GM12878 (cell line): ENCODE measurements around the gene TNNT1. TPM values are rescaled to one million over a fixed set of nuclear protein-coding genes. Genes with fewer than 3 reads are reported as not detected.
A peak's percentile ranks its signal among the peaks of the same experiment; 100 is the strongest.

Source experiments
- ATAC-seq: fragments of 200-7000 bp; cut with Tn5 transposase; 3 replicates; pipeline ENCODE4 v1.9.1; 2020; ENCODE audit warnings: mild to moderate bottlenecking, moderate library complexity
- BruUV-seq: library from RNA; stranded (reverse); fragments of 400-500 nt; replicated peaks from 2 replicates; lab custom pipeline; 2021; lab: Mats Ljungman, UMichigan
- CTCF ChIA-PET: fragments of 300-600 bp; sonication (Branson Sonifier 250); formaldehyde crosslinking; extraction: SDS; loops from one replicate; lab custom pipeline; 2021; ENCODE audit warnings: inconsistent platforms; lab: Yijun Ruan, JAX
- POLR2A ChIA-PET: fragments of 350-600 bp; formaldehyde crosslinking; extraction: SDS; loops from one replicate; lab custom pipeline; 2021; ENCODE audit warnings: inconsistent platforms; lab: Charles Lee
- RAD21 ChIA-PET: fragments of 300-600 bp; sonication (Branson Sonifier 250); formaldehyde crosslinking; loops from one replicate; lab custom pipeline; 2023; ENCODE audit warnings: antibody characterized with exemption; ENCODE audit not compliant: unreplicated experiment; lab: Charles Lee
- SMC1A ChIA-PET: fragments of 300-600 bp; sonication (Branson Sonifier 250); formaldehyde crosslinking; loops from one replicate; lab custom pipeline; 2023; ENCODE audit not compliant: unreplicated experiment, uncharacterized antibody; lab: Charles Lee
- DNase-seq: peaks from one replicate; pipeline ENCODE4 v3.0.0-alpha.2; 2011; ENCODE audit warnings: low read depth, low spot score
- FAIRE-seq: peaks from 3 replicates; lab custom pipeline; 2011; peaks lifted over from hg19 to GRCh38; lab: Jason Lieb, UNC
- H2AFZ ChIP-seq: 2 replicates; pipeline ENCODE4 v1.6.0; 2011; ENCODE audit warnings: low read depth, low read length, control low read depth; ENCODE audit not compliant: control insufficient read depth
- H3K27ac ChIP-seq: 2 replicates; pipeline ENCODE4 v1.5.1; 2011; ENCODE audit warnings: control low read depth; ENCODE audit not compliant: control insufficient read depth, insufficient read depth
- H3K27me3 ChIP-seq, 2 experiments: replicated peaks in 1 of 2; 2 replicates each; pipeline versions ENCODE4 v1.6.0 to v1.6.1; 2011; ENCODE audit warnings: low read length in 1 of 2; ENCODE audit not compliant: control insufficient read depth in 2 of 2, insufficient read depth in 2 of 2
- H3K36me3 ChIP-seq, 2 experiments: 2 replicates each; pipeline ENCODE4 v1.5.1; 2011; ENCODE audit warnings: low read length in 1 of 2; ENCODE audit not compliant: control insufficient read depth in 2 of 2, insufficient read depth in 2 of 2
- H3K4me1 ChIP-seq: 2 replicates; pipeline ENCODE4 v1.6.1; 2011; ENCODE audit warnings: mild to moderate bottlenecking, low read length, moderate library complexity, mixed read lengths; ENCODE audit not compliant: control insufficient read depth, insufficient read depth
- H3K4me2 ChIP-seq: 2 replicates; pipeline ENCODE4 v1.6.0; 2011; ENCODE audit warnings: control low read depth; ENCODE audit not compliant: control insufficient read depth, insufficient read depth
- H3K4me3 ChIP-seq: fragments of 200-600 bp; sonication (generic); 2 replicates; pipeline ENCODE4 v1.5.1; 2016
- H3K79me2 ChIP-seq: 2 replicates; pipeline ENCODE4 v1.6.0; 2011; ENCODE audit warnings: low read length; ENCODE audit not compliant: control insufficient read depth, insufficient read depth
- H3K9ac ChIP-seq: 2 replicates; pipeline ENCODE4 v1.8.0; 2011; ENCODE audit warnings: low read length, control low read depth, mixed read lengths; ENCODE audit not compliant: control insufficient read depth, insufficient read depth
- H3K9me3 ChIP-seq: replicated peaks from 3 replicates; pipeline ENCODE4 v1.5.1; 2011; ENCODE audit warnings: mild to moderate bottlenecking, low read length; ENCODE audit not compliant: control insufficient read depth, insufficient read depth
- H4K20me1 ChIP-seq: 2 replicates; pipeline ENCODE4 v1.6.0; 2011; ENCODE audit not compliant: control insufficient read depth, insufficient read depth
- PRDM15 ChIP-seq: fragments of 450-650 bp; formaldehyde crosslinking; IDR thresholded peaks from 2 replicates; pipeline ENCODE4 v1.4.0; 2020; ENCODE audit warnings: mild to moderate bottlenecking, moderate library complexity
- RAD21 ChIP-seq: IDR thresholded peaks from 2 replicates; pipeline ENCODE4 v1.6.1; 2011; ENCODE audit warnings: mild to moderate bottlenecking, low read depth, low read length, moderate library complexity; ENCODE audit not compliant: insufficient read depth
- RUNX3 ChIP-seq: IDR thresholded peaks from 2 replicates; pipeline ENCODE4 v1.6.1; 2012; ENCODE audit warnings: low read length, inconsistent platforms
- SKIL ChIP-seq: fragments of 450-650 bp; IDR thresholded peaks from 2 replicates; pipeline ENCODE4 v1.6.1; 2017; ENCODE audit warnings: mild to moderate bottlenecking, low read depth, inconsistent platforms; ENCODE audit not compliant: poor library complexity, severe bottlenecking
- ZBED1 ChIP-seq: IDR thresholded peaks from 2 replicates; pipeline ENCODE4 v1.6.1; 2016; ENCODE audit warnings: borderline replicate concordance
- ZNF217 ChIP-seq: fragments of 450-650 bp; IDR thresholded peaks from 2 replicates; pipeline ENCODE4 v1.6.1; 2017; ENCODE audit warnings: antibody characterized with exemption, mild to moderate bottlenecking
- WGBS: methylation state at CpG from one replicate; pipeline ENCODE4 v1.1.6; 2016; ENCODE audit warnings: low lambda C conversion rate; ENCODE audit not compliant: insufficient replicate concordance, insufficient coverage; ENCODE audit errors: missing lambda C conversion rate; 5-methylcytosine and 5-hydroxymethylcytosine counted together
- in situ Hi-C: fragments of 300-500 bp; cut with MboI; formaldehyde crosslinking; loops from 9 replicates; pipeline ENCODE4 v1.14.3; 2018; ENCODE audit warnings: mixed read lengths
- intact Hi-C: fragments of 100-400 bp; cut with micrococcal nuclease; formaldehyde crosslinking; loops from one replicate; pipeline ENCODE4 v1.14.2; 2022; ENCODE audit not compliant: unreplicated experiment
- polyA plus RNA-seq, 11 experiments: library from polyadenylated mRNA; depleted of rRNA in 4 of 11; unstranded in 6 of 11; stranded (reverse) in 5 of 11; fragments of >200 nt; fragmentation: Nextera tagmentation in 4 of 11; fragmentation: Illumina TruSeq in 1 of 11; extraction: Ambion mirVana in 4 of 11; extraction: Trizol in 1 of 11; gene quantifications; 1 replicate in 1 of 11; 2 replicates in 10 of 11; pipeline versions ENCODE4 v1.2.1 to v1.2.3, GENCODE V29; 2011 to 2016; ENCODE audit warnings: inconsistent platforms in 2 of 11, missing spikeins in 2 of 11, low read depth in 1 of 11
- total RNA-seq, 4 experiments: library from RNA; depleted of rRNA in 3 of 4; stranded (reverse); fragments of >200 nt in 3 of 4; fragmentation: Illumina TruSeq in 1 of 4; extraction: Trizol in 1 of 4; gene quantifications; 2 replicates each; pipeline versions ENCODE4 v1.2.1 to v1.2.3, GENCODE V29; 2013 to 2021
- TF ChIP-seq, protein P1 (sequence below): fragments of 450-650 bp; IDR thresholded peaks from 2 replicates; pipeline ENCODE4 v1.6.1; 2017; ENCODE audit warnings: mild to moderate bottlenecking, moderate library complexity
- TF ChIP-seq, protein P2 (sequence below), 3 experiments: IDR thresholded peaks in 2 of 3; conservative IDR thresholded peaks in 1 of 3; 2 replicates each; pipeline ENCODE4 v1.5.1; 2011; ENCODE audit warnings: low read depth in 3 of 3, low read length in 3 of 3, mild to moderate bottlenecking in 3 of 3, control low read depth in 2 of 3, moderate library complexity in 2 of 3, inconsistent platforms in 1 of 3, mixed read lengths in 1 of 3; ENCODE audit not compliant: control insufficient read depth in 2 of 3, insufficient read depth in 1 of 3; ENCODE audit errors: extremely low read depth in 1 of 3

TNNT1 gene
- total and polyA plus RNA-seq, 10 of the 15 experiments (the other 5 are each of a cell fraction or from before 2014, with no cell fraction given), result 0.26 to 0.62 (median 0.37) TPM; not detected in 7

DNA sequence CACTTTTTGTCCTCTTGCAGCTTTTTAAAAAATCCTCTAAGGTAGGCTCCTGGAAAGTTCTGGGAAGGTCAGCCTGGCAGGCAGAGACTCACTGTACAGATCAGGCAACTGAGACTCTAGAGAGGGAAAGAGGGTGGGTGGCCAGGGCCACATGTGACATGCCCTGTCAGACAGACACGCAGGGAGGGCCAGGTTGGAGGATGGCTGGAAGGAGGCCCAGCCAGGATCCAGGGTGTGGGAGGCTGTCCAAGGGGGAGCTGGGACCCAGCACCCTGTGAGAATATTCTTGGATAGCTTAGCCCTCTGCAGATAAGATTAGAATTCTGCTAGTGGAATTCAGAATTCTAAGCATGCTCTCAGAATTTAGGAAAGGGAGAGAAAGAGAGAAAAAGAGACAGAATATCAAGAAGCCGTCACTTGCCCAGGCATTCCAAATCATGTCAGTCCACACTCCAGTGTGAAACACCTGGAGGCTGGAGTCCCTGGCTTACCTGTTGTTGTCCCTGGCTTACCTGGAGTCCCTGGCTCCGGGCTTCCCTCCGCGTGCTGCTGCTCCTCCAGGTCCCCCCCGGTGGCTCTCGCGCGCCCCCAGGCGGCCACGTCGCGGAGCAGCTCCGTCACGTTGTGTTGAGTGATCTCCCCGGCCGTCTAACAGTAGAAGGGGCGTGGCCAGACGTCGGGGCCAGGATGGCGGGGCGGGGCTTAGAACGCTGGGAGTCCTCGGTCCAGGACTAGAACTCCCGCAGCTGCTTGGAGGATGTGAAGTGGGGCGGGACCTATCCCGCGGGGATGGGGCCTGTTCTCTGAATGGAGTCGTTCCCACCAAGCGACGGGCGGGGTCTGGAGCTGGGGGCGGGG lies 11.4 kb upstream of the TNNT1 start:
- no peaks in the 10 kb centered on the region for H3K79me2 ChIP-seq
- H3K27me3 ChIP-seq, result no peaks in the 10 kb centered on the region; a peak in 2 of 4 replicates
- no peaks in the 10 kb centered on the region for H4K20me1 ChIP-seq
- ChIA-PET RAD21 (interaction anchor here (0.6 to 2.3 kb wide), 4 partner anchors 15 to 74 kb away, joined by 3 to 14 read pairs (median 5); no protein-coding TSS in a partner anchor), SMC1A (interaction anchor here (1.0 kb wide), 1 partner anchor 19 kb away, joined by 3 read pairs; no protein-coding TSS in a partner anchor), POLR2A (no interaction called here), CTCF (interaction anchor here (0.6 to 2.8 kb wide), 19 partner anchors 9 to 472 kb away, joined by 3 to 23 read pairs (median 4); partner anchors contain the start of gene RDH13)
- no peaks in the 10 kb centered on the region; the same call in 2 of the 3 replicates for H3K9me3 ChIP-seq
- DNase-seq (peak; percentile 32), FAIRE-seq (no peak), ATAC-seq (peak; percentile 99)
- H3K4me2 ChIP-seq, result no peak overlapping the region
- H3K4me1 ChIP-seq, result no peaks in the 10 kb centered on the region
- H3K4me3 ChIP-seq, result no peak overlapping the region
- no peak overlapping the region for H3K27ac ChIP-seq
- intact Hi-C loops (loop anchor here (5.0 kb wide), 1 partner anchor 278 kb away; no protein-coding TSS in a partner anchor), in situ Hi-C loops (no loop called here)
- 3% methylated on average over 28 of the region's 33 CpGs for WGBS
- no peak overlapping the region for H3K9ac ChIP-seq
- H2AFZ ChIP-seq, result no peak overlapping the region
- no TSS peak for BruUV-seq
- H3K36me3 ChIP-seq, result no peaks in the 10 kb centered on the region
- TF ChIP-seq SKIL (no peak), RAD21 (peak; percentile 81), PRDM15 (CRISPR knock-in tag) (no peak), ZNF217 (no peak), RUNX3 (no peak), ZBED1 (no peak)
- TF ChIP-seq, protein P1, sequence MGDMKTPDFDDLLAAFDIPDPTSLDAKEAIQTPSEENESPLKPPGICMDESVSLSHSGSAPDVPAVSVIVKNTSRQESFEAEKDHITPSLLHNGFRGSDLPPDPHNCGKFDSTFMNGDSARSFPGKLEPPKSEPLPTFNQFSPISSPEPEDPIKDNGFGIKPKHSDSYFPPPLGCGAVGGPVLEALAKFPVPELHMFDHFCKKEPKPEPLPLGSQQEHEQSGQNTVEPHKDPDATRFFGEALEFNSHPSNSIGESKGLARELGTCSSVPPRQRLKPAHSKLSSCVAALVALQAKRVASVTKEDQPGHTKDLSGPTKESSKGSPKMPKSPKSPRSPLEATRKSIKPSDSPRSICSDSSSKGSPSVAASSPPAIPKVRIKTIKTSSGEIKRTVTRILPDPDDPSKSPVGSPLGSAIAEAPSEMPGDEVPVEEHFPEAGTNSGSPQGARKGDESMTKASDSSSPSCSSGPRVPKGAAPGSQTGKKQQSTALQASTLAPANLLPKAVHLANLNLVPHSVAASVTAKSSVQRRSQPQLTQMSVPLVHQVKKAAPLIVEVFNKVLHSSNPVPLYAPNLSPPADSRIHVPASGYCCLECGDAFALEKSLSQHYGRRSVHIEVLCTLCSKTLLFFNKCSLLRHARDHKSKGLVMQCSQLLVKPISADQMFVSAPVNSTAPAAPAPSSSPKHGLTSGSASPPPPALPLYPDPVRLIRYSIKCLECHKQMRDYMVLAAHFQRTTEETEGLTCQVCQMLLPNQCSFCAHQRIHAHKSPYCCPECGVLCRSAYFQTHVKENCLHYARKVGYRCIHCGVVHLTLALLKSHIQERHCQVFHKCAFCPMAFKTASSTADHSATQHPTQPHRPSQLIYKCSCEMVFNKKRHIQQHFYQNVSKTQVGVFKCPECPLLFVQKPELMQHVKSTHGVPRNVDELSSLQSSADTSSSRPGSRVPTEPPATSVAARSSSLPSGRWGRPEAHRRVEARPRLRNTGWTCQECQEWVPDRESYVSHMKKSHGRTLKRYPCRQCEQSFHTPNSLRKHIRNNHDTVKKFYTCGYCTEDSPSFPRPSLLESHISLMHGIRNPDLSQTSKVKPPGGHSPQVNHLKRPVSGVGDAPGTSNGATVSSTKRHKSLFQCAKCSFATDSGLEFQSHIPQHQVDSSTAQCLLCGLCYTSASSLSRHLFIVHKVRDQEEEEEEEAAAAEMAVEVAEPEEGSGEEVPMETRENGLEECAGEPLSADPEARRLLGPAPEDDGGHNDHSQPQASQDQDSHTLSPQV, result 0 out of 2 replicates have a peak, but pooled peaks have one; percentile 26
- TF ChIP-seq, protein P2, sequence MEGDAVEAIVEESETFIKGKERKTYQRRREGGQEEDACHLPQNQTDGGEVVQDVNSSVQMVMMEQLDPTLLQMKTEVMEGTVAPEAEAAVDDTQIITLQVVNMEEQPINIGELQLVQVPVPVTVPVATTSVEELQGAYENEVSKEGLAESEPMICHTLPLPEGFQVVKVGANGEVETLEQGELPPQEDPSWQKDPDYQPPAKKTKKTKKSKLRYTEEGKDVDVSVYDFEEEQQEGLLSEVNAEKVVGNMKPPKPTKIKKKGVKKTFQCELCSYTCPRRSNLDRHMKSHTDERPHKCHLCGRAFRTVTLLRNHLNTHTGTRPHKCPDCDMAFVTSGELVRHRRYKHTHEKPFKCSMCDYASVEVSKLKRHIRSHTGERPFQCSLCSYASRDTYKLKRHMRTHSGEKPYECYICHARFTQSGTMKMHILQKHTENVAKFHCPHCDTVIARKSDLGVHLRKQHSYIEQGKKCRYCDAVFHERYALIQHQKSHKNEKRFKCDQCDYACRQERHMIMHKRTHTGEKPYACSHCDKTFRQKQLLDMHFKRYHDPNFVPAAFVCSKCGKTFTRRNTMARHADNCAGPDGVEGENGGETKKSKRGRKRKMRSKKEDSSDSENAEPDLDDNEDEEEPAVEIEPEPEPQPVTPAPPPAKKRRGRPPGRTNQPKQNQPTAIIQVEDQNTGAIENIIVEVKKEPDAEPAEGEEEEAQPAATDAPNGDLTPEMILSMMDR (IDR thresholded peaks at IDR 0.05 in 2 of 3, conservative IDR thresholded peaks at IDR 0.05 in 1 of 3; ENCODE audit: control insufficient read depth in 2 of 3, extremely low read depth in 1 of 3, insufficient read depth in 1 of 3, low read depth in 3 of 3, low read length in 3 of 3), result peak; percentile 90 to 98 (median 94)
